KMS-11 (cell line): ENCODE results near the gene SLC37A3.

Source experiments
- H2AFZ ChIP-seq: fragments of 200-600 bp; sonication (generic); 2 replicates; pipeline ENCODE4 v1.6.1; 2016; ENCODE audit warnings: antibody characterized with exemption, mixed run types, low read depth
- H3K27ac ChIP-seq: fragments of 200-600 bp; sonication (generic); 2 replicates; pipeline ENCODE4 v1.6.1; 2016; ENCODE audit warnings: mild to moderate bottlenecking, mixed run types
- H3K27me3 ChIP-seq: fragments of 200-600 bp; sonication (generic); 2 replicates; pipeline ENCODE4 v1.6.1; 2017; ENCODE audit warnings: mild to moderate bottlenecking, low read depth, mixed run types, moderate library complexity; ENCODE audit not compliant: insufficient read depth
- H3K36me3 ChIP-seq: fragments of 200-600 bp; sonication (generic); 2 replicates; pipeline ENCODE4 v1.6.1; 2017; ENCODE audit warnings: mild to moderate bottlenecking, mixed run types; ENCODE audit not compliant: insufficient read depth
- H3K4me1 ChIP-seq: fragments of 200-600 bp; sonication (generic); 2 replicates; pipeline ENCODE4 v1.6.1; 2016; ENCODE audit warnings: mild to moderate bottlenecking, low read depth, mixed run types; ENCODE audit not compliant: poor library complexity, severe bottlenecking
- H3K4me2 ChIP-seq: fragments of 200-600 bp; sonication (generic); 2 replicates; pipeline ENCODE4 v1.7.0; 2016; ENCODE audit warnings: mild to moderate bottlenecking, mixed run types
- H3K4me3 ChIP-seq: fragments of 200-600 bp; sonication (generic); IDR thresholded peaks from 2 replicates; pipeline ENCODE4 v1.6.1; 2017; ENCODE audit warnings: low read depth, low read length, mixed read lengths; ENCODE audit not compliant: insufficient read depth
- H3K79me2 ChIP-seq: fragments of 200-600 bp; sonication (generic); 2 replicates; pipeline ENCODE4 v1.6.1; 2016; ENCODE audit warnings: low read depth, mixed run types; ENCODE audit not compliant: insufficient read depth
- H3K9ac ChIP-seq: fragments of 200-600 bp; sonication (generic); 2 replicates; pipeline ENCODE4 v1.6.1; 2016; ENCODE audit warnings: mild to moderate bottlenecking, mixed run types
- H4K20me1 ChIP-seq: fragments of 200-600 bp; sonication (generic); 2 replicates; pipeline ENCODE4 v1.6.1; 2016; ENCODE audit warnings: mild to moderate bottlenecking, mixed run types; ENCODE audit not compliant: insufficient read depth
- TF ChIP-seq, protein P1 (sequence below): fragments of 200-600 bp; sonication (generic); conservative IDR thresholded peaks from 2 replicates; pipeline ENCODE4 v1.6.1; 2017; ENCODE audit warnings: low read depth, mild to moderate bottlenecking, antibody characterized with exemption, low read length, moderate library complexity, mixed read lengths

Gene SLC37A3

DNA sequence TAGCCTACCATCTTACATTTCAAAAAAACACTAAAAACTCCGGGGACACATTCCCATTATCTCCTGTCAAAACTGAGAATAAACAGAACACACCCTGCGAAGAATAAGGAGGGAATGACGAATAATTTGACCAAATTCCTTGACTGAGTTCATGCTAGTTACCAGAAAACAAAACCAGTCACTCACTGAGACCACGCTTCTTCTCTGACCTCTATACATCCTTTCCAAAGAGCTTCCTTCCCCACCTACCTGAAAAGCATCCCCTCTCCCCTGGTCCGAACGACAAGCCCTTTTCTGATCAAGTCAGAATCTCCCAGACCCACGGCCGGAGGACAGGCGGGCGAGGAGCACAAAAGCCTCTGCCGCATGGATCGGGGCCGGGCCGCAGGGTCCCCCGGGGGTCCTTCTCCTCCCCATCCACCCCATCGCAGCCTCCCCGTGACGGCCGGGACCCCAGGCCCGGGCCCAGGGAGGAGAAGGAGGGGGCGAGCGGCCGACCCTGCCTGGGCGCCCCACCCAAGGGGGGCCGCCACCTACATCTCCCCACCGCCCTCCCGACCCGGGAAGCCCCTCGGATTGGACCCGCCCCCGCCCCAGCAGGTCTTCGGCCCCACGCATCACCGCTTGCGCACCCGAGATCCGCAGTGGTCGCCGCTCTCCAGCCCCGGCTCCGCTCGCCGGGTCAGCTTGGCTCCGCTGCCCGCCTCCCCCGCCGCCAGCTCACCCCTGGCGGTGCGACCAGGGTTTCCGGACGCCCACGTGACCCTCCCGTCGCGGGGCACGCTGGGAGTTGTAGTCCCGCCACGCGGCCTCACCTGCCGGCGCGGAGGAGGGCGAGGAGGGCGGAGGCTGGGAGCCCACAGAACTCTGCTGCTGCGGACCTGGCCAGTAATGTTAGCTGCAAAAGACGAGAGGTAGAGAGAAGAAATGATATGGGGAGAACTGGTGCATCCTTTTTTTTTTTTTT lies at the start of gene SLC37A3:
TSS of gene SLC37A3 (minus strand) at position 747 of the 967 bp plus-strand sequence. CDS start 16,004 bp downstream, outside the sequence.
- Histone ChIP-seq H3K4me2 (peak within 1 kb of the TSS; percentile 74), H3K4me3 (peak within 1 kb of the TSS; percentile 52), H4K20me1 (no peaks in the 10 kb centered on the region), H3K4me1 (peaks cover 4% of the 10 kb centered on the region), H3K27me3 (peaks cover 4% of the 10 kb centered on the region; the same call in 1 of the 2 replicates), H3K27ac (no peak within 1 kb of the TSS), H3K9ac (peak within 1 kb of the TSS; percentile 74), H3K36me3 (no peaks in the 10 kb centered on the region), H2AFZ (peak within 1 kb of the TSS; percentile 62), H3K79me2 (no peaks in the 10 kb centered on the region; the same call in 1 of the 2 replicates)
- TF ChIP-seq, protein P1, sequence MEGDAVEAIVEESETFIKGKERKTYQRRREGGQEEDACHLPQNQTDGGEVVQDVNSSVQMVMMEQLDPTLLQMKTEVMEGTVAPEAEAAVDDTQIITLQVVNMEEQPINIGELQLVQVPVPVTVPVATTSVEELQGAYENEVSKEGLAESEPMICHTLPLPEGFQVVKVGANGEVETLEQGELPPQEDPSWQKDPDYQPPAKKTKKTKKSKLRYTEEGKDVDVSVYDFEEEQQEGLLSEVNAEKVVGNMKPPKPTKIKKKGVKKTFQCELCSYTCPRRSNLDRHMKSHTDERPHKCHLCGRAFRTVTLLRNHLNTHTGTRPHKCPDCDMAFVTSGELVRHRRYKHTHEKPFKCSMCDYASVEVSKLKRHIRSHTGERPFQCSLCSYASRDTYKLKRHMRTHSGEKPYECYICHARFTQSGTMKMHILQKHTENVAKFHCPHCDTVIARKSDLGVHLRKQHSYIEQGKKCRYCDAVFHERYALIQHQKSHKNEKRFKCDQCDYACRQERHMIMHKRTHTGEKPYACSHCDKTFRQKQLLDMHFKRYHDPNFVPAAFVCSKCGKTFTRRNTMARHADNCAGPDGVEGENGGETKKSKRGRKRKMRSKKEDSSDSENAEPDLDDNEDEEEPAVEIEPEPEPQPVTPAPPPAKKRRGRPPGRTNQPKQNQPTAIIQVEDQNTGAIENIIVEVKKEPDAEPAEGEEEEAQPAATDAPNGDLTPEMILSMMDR, result no peak

DNA sequence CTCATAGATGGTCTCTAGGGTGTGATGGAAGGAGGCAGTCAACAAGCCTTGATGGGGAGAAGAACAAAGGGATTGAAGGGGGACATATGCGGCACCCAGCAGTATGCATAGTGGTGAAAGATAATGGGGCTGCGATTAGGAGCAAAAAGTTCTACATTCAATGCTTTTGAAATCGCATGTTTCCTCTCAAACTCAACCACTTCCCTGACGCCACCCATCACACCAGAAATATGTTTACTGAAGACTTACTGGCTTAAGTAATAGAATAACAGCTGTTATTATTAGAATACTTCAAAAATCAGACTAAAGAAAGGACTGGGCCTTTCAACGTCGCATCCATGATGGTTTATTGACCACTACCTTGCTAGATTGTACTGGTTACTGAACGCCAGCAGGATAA lies 49.5 kb upstream of the SLC37A3 start:
- no peaks in the 10 kb centered on the region for H3K79me2 ChIP-seq
- no peaks in the 10 kb centered on the region for H3K36me3 ChIP-seq
- no peak overlapping the region for H3K4me3 ChIP-seq
- H3K27ac ChIP-seq, result no peak overlapping the region
- no peaks in the 10 kb centered on the region for H4K20me1 ChIP-seq
- H3K4me1 ChIP-seq, result no peaks in the 10 kb centered on the region
- no peaks in the 10 kb centered on the region for H3K27me3 ChIP-seq
- no peak overlapping the region for H2AFZ ChIP-seq
- TF ChIP-seq, protein P1, result no peak
- H3K9ac ChIP-seq, result no peak overlapping the region
- no peak overlapping the region for H3K4me2 ChIP-seq

DNA sequence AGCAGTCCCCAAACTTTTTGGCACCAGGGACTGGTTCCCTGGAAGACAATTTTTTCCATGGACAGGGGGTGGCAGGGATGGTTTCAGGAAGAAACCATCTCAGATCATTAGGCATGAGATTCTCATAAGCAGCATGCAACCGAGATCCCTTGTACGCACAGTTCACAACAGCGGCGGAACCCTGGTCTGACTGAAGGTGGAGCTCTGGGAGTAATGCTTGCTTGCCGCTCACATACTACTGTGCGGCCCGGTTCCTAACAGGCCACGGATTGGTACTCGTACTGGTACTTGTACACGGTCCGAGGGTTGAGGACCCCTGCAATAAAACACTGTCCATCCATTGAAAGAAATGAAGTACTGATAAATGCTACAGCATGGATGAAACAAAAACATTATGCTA lies 48.1 kb upstream of the SLC37A3 start:
- no peaks in the 10 kb centered on the region for H3K36me3 ChIP-seq
- TF ChIP-seq, protein P1, result no peak
- no peak overlapping the region for H2AFZ ChIP-seq
- H3K27ac ChIP-seq, result no peak overlapping the region
- H3K27me3 ChIP-seq, result no peaks in the 10 kb centered on the region
- H4K20me1 ChIP-seq, result no peaks in the 10 kb centered on the region
- no peak overlapping the region for H3K4me2 ChIP-seq
- H3K9ac ChIP-seq, result no peak overlapping the region
- no peaks in the 10 kb centered on the region for H3K4me1 ChIP-seq
- no peaks in the 10 kb centered on the region for H3K79me2 ChIP-seq
- no peak overlapping the region for H3K4me3 ChIP-seq

GRCh38 chr7:140441519-140441918 lies 43.2 kb upstream of the SLC37A3 start:
- Histone ChIP-seq H2AFZ (no peak overlapping the region), H3K4me1 (no peaks in the 10 kb centered on the region), H3K9ac (no peak overlapping the region), H3K27me3 (no peaks in the 10 kb centered on the region), H3K79me2 (no peaks in the 10 kb centered on the region), H3K4me3 (no peak overlapping the region), H3K4me2 (no peak overlapping the region), H3K36me3 (no peaks in the 10 kb centered on the region), H3K27ac (no peak overlapping the region), H4K20me1 (no peaks in the 10 kb centered on the region)
- TF ChIP-seq, protein P1, result no peak
